B cell (primary cell): ENCODE data around the gene TSPAN14. TPM values are rescaled to one million over a fixed set of nuclear protein-coding genes. Genes with fewer than 3 reads are reported as not detected.
A peak's percentile ranks its signal among the peaks of the same experiment; 100 is the strongest.

Source experiments
- ATAC-seq: fragments of 200-7000 bp; cut with Tn5 transposase; one replicate; pipeline ENCODE4 v1.10.0; 2021; ENCODE audit warnings: low read depth, mild to moderate bottlenecking, moderate number of reproducible peaks, moderate library complexity
- CTCF ChIA-PET: fragments of 350-600 bp; sonication (Branson Sonifier 250); formaldehyde crosslinking; loops from one replicate; lab custom pipeline; 2021; ENCODE audit warnings: antibody characterized with exemption, inconsistent platforms; lab: Charles Lee
- POLR2A ChIA-PET: fragments of 350-600 bp; sonication (Branson Sonifier 250); formaldehyde crosslinking; loops from one replicate; lab custom pipeline; 2021; ENCODE audit warnings: antibody characterized with exemption; lab: Charles Lee
- DNase-seq: peaks from one replicate; pipeline ENCODE4 v3.0.0; 2013
- H2AFZ ChIP-seq: 2 replicates; pipeline ENCODE4 v1.6.1; 2012; ENCODE audit warnings: mild to moderate bottlenecking, low read depth, low read length; ENCODE audit not compliant: insufficient read depth, poor library complexity, severe bottlenecking
- H3K27ac ChIP-seq, 2 donors: 1 replicate in 1 of 2; 2 replicates in 1 of 2; pipeline ENCODE4 v1.5.1; 2012 to 2013; ENCODE audit warnings: low read length in 2 of 2, mild to moderate bottlenecking in 2 of 2, moderate library complexity in 1 of 2
- H3K27me3 ChIP-seq, 4 experiments: fragments of 200-600 bp in 1 of 4; sonication (generic) in 1 of 4; replicated peaks in 1 of 4; 1 replicate in 2 of 4; 2 replicates in 2 of 4; pipeline versions ENCODE4 v1.6.1 to v1.7.0; 2013 to 2016; ENCODE audit warnings: low read length in 3 of 4, mild to moderate bottlenecking in 2 of 4, mixed read lengths in 1 of 4, moderate library complexity in 1 of 4; ENCODE audit not compliant: insufficient read depth in 4 of 4, control insufficient read depth in 3 of 4; ENCODE audit errors: control extremely low read depth in 1 of 4
- H3K36me3 ChIP-seq, 2 experiments: replicated peaks in 1 of 2; 1 replicate in 1 of 2; 2 replicates in 1 of 2; pipeline versions ENCODE4 v1.6.1 to v1.7.1; 2013; ENCODE audit warnings: low read length in 1 of 2; ENCODE audit not compliant: insufficient read depth in 2 of 2, control insufficient read depth in 1 of 2; ENCODE audit errors: control extremely low read depth in 1 of 2, extremely low read depth in 1 of 2
- H3K4me1 ChIP-seq, 2 donors: fragments of 200-600 bp in 1 of 2; sonication (generic) in 1 of 2; 1 replicate in 1 of 2; 2 replicates in 1 of 2; pipeline versions ENCODE4 v1.5.1 to v1.6.1; 2013 to 2017; ENCODE audit warnings: low read length in 2 of 2; ENCODE audit not compliant: control insufficient read depth in 2 of 2, insufficient read depth in 2 of 2
- H3K4me2 ChIP-seq: replicated peaks from 2 replicates; pipeline ENCODE3; 2012; ENCODE audit warnings: mild to moderate bottlenecking, low read depth, low read length; ENCODE audit not compliant: poor library complexity, severe bottlenecking
- H3K4me3 ChIP-seq, 5 experiments: fragments of 200-600 bp in 1 of 5; sonication (generic) in 1 of 5; 1 replicate in 3 of 5; 2 replicates in 2 of 5; pipeline versions ENCODE4 v1.5.1 to v1.7.0; 2011 to 2016; ENCODE audit warnings: low read length in 4 of 5, mild to moderate bottlenecking in 4 of 5, low read depth in 2 of 5, control low read depth in 1 of 5, moderate library complexity in 1 of 5; ENCODE audit not compliant: insufficient read depth in 1 of 5; ENCODE audit errors: control extremely low read depth in 1 of 5, extremely low read depth in 1 of 5
- H3K79me2 ChIP-seq: fragments of 200-600 bp; sonication (generic); one replicate; pipeline ENCODE4 v1.6.0; 2016; ENCODE audit warnings: low read length; ENCODE audit not compliant: control insufficient read depth, insufficient read depth
- H3K9ac ChIP-seq: fragments of 200-600 bp; sonication (generic); 2 replicates; pipeline ENCODE4 v1.6.1; 2017; ENCODE audit warnings: mild to moderate bottlenecking, low read length, moderate library complexity
- H3K9me3 ChIP-seq, 3 donors: one replicate each; pipeline versions ENCODE4 v1.6.1 to v1.7.1; 2013; ENCODE audit warnings: low read length in 2 of 3; ENCODE audit not compliant: control insufficient read depth in 2 of 3, insufficient read depth in 1 of 3; ENCODE audit errors: control extremely low read depth in 1 of 3
- H4K20me1 ChIP-seq: 2 replicates; pipeline ENCODE4 v1.6.0; 2012; ENCODE audit warnings: mild to moderate bottlenecking, low read length; ENCODE audit not compliant: insufficient read depth, control insufficient read depth, poor library complexity, severe bottlenecking
- H3K27ac Mint-ChIP-seq: one replicate; pipeline ENCODE4 v1.8.0; 2021; ENCODE audit warnings: mixed read lengths
- H3K27me3 Mint-ChIP-seq: one replicate; pipeline ENCODE4 v1.8.0; 2021; ENCODE audit warnings: mixed read lengths
- H3K4me1 Mint-ChIP-seq: one replicate; pipeline ENCODE4 v1.8.0; 2021; ENCODE audit warnings: mixed read lengths
- H3K4me3 Mint-ChIP-seq: one replicate; pipeline ENCODE4 v1.8.0; 2021; ENCODE audit warnings: mixed read lengths
- H3K9me3 Mint-ChIP-seq: one replicate; pipeline ENCODE4 v1.8.0; 2022; ENCODE audit warnings: mixed read lengths; ENCODE audit not compliant: insufficient read depth
- CTCF ChIP-seq: fragments of 200-600 bp; IDR thresholded peaks from one replicate; pipeline ENCODE4 v1.8.0; 2022; ENCODE audit warnings: antibody characterized with exemption, mild to moderate bottlenecking
- EZH2 ChIP-seq: IDR thresholded peaks from 2 replicates; pipeline ENCODE4 v1.6.1; 2012; ENCODE audit warnings: borderline replicate concordance, low read depth, mild to moderate bottlenecking, moderate library complexity, low read length; ENCODE audit not compliant: insufficient read depth, poor library complexity, severe bottlenecking
- WGBS: methylation state at CpG from one replicate; pipeline ENCODE4 v1.1.5; 2013; ENCODE audit warnings: missing lambda C conversion rate; ENCODE audit not compliant: insufficient coverage; 5-methylcytosine and 5-hydroxymethylcytosine counted together
- intact Hi-C: fragments of 100-400 bp; cut with micrococcal nuclease; formaldehyde crosslinking; loops from one replicate; pipeline ENCODE4 v1.10.0; 2022
- polyA plus RNA-seq: library from polyadenylated mRNA; depleted of rRNA; stranded (reverse); fragments of >200 nt; gene quantifications from 2 replicates; pipeline ENCODE4 v1.2.3, GENCODE V29; 2012
- total RNA-seq, 2 donors: library from RNA; stranded (reverse); fragments of 120-200 nt in 1 of 2; gene quantifications; 1 replicate in 1 of 2; 2 replicates in 1 of 2; pipeline versions ENCODE4 v1.2.3 to v1.2.4, GENCODE V29; 2013 to 2022

TSPAN14 gene
- total and polyA plus RNA-seq, 2 donors (not counting 1 experiment from before 2014, with no cell fraction given) = 27.8 to 55.3 TPM

GRCh38 chr10:80498833-80499741 lies 45.0 kb downstream of the TSPAN14 start:
- Histone ChIP-seq H3K36me3 (peaks cover 0 to 6% of the 10 kb centered on the region in 2 experiments), H4K20me1 (peaks cover 5% of the 10 kb centered on the region), H3K79me2 (peaks cover 66% of the 10 kb centered on the region), H3K9ac (no peak overlapping the region), H3K4me1 (peaks cover 51 to 70% of the 10 kb centered on the region in 2 donors), H3K27ac (peak overlapping the region; percentile 44 to 59), H3K4me2 (peak overlapping the region; percentile 71), H2AFZ (no peak overlapping the region), H3K4me3 (no peak overlapping the region), H3K27me3 (no peaks in the 10 kb centered on the region), H3K9me3 (peaks cover 0 to 5% (median 3%) of the 10 kb centered on the region in 3 donors)
- no peaks in the 10 kb centered on the region for H3K27me3 Mint-ChIP-seq
- DNase-seq (peak; percentile 32), ATAC-seq (no peak)
- H3K4me1 Mint-ChIP-seq = peaks cover 69% of the 10 kb centered on the region
- TF ChIP-seq EZH2 = no peak
- H3K27ac Mint-ChIP-seq = peak overlapping the region; percentile 95
- H3K4me3 Mint-ChIP-seq = peak overlapping the region; percentile 89
- CTCF ChIA-PET = interaction anchor here (1.2 to 17.9 kb wide), 7 partner anchors 9 to 118 kb away, joined by 3 to 500 read pairs (median 12); no protein-coding TSS in a partner anchor
- intact Hi-C loops = no loop called here
- WGBS = 60% methylated on average over 10 of the region's 14 CpGs
- POLR2A ChIA-PET = interaction anchor here (1.2 to 1.5 kb wide), 2 partner anchors 25 to 48 kb away, joined by 3 to 4 read pairs; no protein-coding TSS in a partner anchor
- peaks cover 5% of the 10 kb centered on the region for H3K9me3 Mint-ChIP-seq

- H3K9me3 Mint-ChIP-seq = peaks cover 5% of the 10 kb centered on the region
- H3K4me1 ChIP-seq = peaks cover 67 to 87% of the 10 kb centered on the region in 2 donors
- CTCF ChIA-PET = interaction anchor here (0.6 to 17.9 kb wide), 14 partner anchors 10 to 119 kb away, joined by 3 to 500 read pairs (median 6); partner anchors contain the start of gene PRXL2A
- H2AFZ ChIP-seq = peak overlapping the region; percentile 11
- H3K4me3 ChIP-seq = peak overlapping the region in 2 of 5 experiments; percentile 6 to 16
- H3K4me3 Mint-ChIP-seq = peak overlapping the region; percentile 74
- H3K36me3 ChIP-seq = no peaks in the 10 kb centered on the region
- TF ChIP-seq CTCF = no peak
- no peak for TF ChIP-seq EZH2
- H3K27me3 Mint-ChIP-seq = no peaks in the 10 kb centered on the region
- H3K4me2 ChIP-seq = peak overlapping the region; percentile 71
- POLR2A ChIA-PET = interaction anchor here (0.6 to 1.5 kb wide), 9 partner anchors 27 to 1206 kb away, joined by 3 to 11 read pairs (median 4); no protein-coding TSS in a partner anchor
- peak overlapping the region; percentile 95 for H3K27ac Mint-ChIP-seq
- H3K27ac ChIP-seq = peak overlapping the region; percentile 44 to 59
- H4K20me1 ChIP-seq = peaks cover 17% of the 10 kb centered on the region
- 8% methylated on average over 9 of the region's 14 CpGs for WGBS
- peaks cover 0 to 5% (median 0%) of the 10 kb centered on the region in 3 donors for H3K9me3 ChIP-seq
- DNase-seq (peak; percentile 71), ATAC-seq (peak; percentile 84)
- H3K9ac ChIP-seq = no peak overlapping the region
- H3K79me2 ChIP-seq = peaks cover 68% of the 10 kb centered on the region
- intact Hi-C loops = loop anchor here (1.0 kb wide), 2 partner anchors 28 to 45 kb away; no protein-coding TSS in a partner anchor
- H3K4me1 Mint-ChIP-seq = peaks cover 81% of the 10 kb centered on the region
- no peaks in the 10 kb centered on the region for H3K27me3 ChIP-seq
These were observed 46.7 kb downstream of the TSPAN14 start for GRCh38 chr10:80500572-80501380.
